HG03460 (cell line): Measurements from ENCODE around the gene COL21A1.

Experiments used
- ATAC-seq: cut with Tn5 transposase; IDR thresholded peaks from one replicate; pipeline ENCODE4 v1.9.1; 2021; ENCODE audit not compliant: unreplicated experiment

The COL21A1 gene

GRCh38 chr6:56055081-56055704 is 192.2 kb downstream of the COL21A1 start:
- ATAC-seq = no peak

GRCh38 chr6:56051202-56051598 is 196.2 kb downstream of the COL21A1 start:
- ATAC-seq = no peak

- ATAC-seq = no peak
These were observed 196.7 kb downstream of the COL21A1 start for GRCh38 chr6:56050530-56051201.

- no peak for ATAC-seq
These were observed 198.8 kb downstream of the COL21A1 start for GRCh38 chr6:56048601-56049000.

GRCh38 chr6:56047931-56048540 is 199.3 kb downstream of the COL21A1 start:
- ATAC-seq = no peak

GRCh38 chr6:56046576-56046975 is 200.8 kb downstream of the COL21A1 start:
- no peak for ATAC-seq

GRCh38 chr6:56043761-56044160 is 203.6 kb downstream of the COL21A1 start:
- no peak for ATAC-seq

- no peak for ATAC-seq
These were observed 204.3 kb downstream of the COL21A1 start for GRCh38 chr6:56043076-56043475.

GRCh38 chr6:56041591-56041990 is 205.8 kb downstream of the COL21A1 start:
- no peak for ATAC-seq

- no peak for ATAC-seq
These were observed 206.5 kb downstream of the COL21A1 start for GRCh38 chr6:56040889-56041301.

- ATAC-seq = no peak
These were observed 207.2 kb downstream of the COL21A1 start for GRCh38 chr6:56040223-56040622.

GRCh38 chr6:56038764-56039163 is 208.6 kb downstream of the COL21A1 start:
- no peak for ATAC-seq

GRCh38 chr6:56037601-56038000 is 209.8 kb downstream of the COL21A1 start:
- ATAC-seq = no peak

- no peak for ATAC-seq
These were observed 210.3 kb downstream of the COL21A1 start for GRCh38 chr6:56036916-56037600.

- no peak for ATAC-seq
These were observed 214.0 kb downstream of the COL21A1 start for GRCh38 chr6:56033401-56033800.

GRCh38 chr6:56032715-56033260 is 214.6 kb downstream of the COL21A1 start:
- no peak for ATAC-seq

GRCh38 chr6:56027865-56028264 is 219.5 kb downstream of the COL21A1 start:
- ATAC-seq = no peak

GRCh38 chr6:56026455-56027180 is 220.8 kb downstream of the COL21A1 start:
- ATAC-seq = no peak

GRCh38 chr6:56025795-56026194 is 221.6 kb downstream of the COL21A1 start:
- ATAC-seq = no peak

- no peak for ATAC-seq
These were observed 222.4 kb downstream of the COL21A1 start for GRCh38 chr6:56024931-56025330.

GRCh38 chr6:56023829-56024228 is 223.6 kb downstream of the COL21A1 start:
- no peak for ATAC-seq
